GM21526 (cell line): ENCODE data around the gene MRGPRF.

Source experiments
- ATAC-seq: cut with Tn5 transposase; IDR thresholded peaks from one replicate; pipeline ENCODE4 v1.9.1; 2021; ENCODE audit warnings: moderate library complexity; ENCODE audit not compliant: unreplicated experiment, low FRiP score

Gene MRGPRF

GRCh38 chr11:69030301-69030700 lies 17.3 kb upstream of the MRGPRF start:
- ATAC-seq: no peak

GRCh38 chr11:69027704-69028372 lies 14.8 kb upstream of the MRGPRF start:
- ATAC-seq: no peak

GRCh38 chr11:69024509-69024908 lies 11.5 kb upstream of the MRGPRF start:
- no peak for ATAC-seq

- ATAC-seq: no peak
Measured at GRCh38 chr11:69022260-69022659, 9.2 kb upstream of the MRGPRF start.

- ATAC-seq: no peak
Measured at GRCh38 chr11:69018924-69019323, 5.9 kb upstream of the MRGPRF start.

GRCh38 chr11:69017951-69018350 lies 4.9 kb upstream of the MRGPRF start:
- ATAC-seq: no peak

- no peak for ATAC-seq
Measured at GRCh38 chr11:69014898-69015549, 2.0 kb upstream of the MRGPRF start.

- ATAC-seq: no peak
Measured at GRCh38 chr11:69014084-69014851, 1.2 kb upstream of the MRGPRF start.

- no peak for ATAC-seq
Measured at GRCh38 chr11:69012092-69013008, 696 bp downstream of the MRGPRF start.

- ATAC-seq: no peak
Measured at GRCh38 chr11:69011624-69012091, 1.4 kb downstream of the MRGPRF start.

- ATAC-seq: no peak
Measured at GRCh38 chr11:69010964-69011623, 2.0 kb downstream of the MRGPRF start.

- ATAC-seq: no peak
Measured at GRCh38 chr11:69010361-69010891, 2.6 kb downstream of the MRGPRF start.

- ATAC-seq: no peak
Measured at GRCh38 chr11:69009441-69010211, 3.4 kb downstream of the MRGPRF start.

GRCh38 chr11:69008737-69009440 lies 4.2 kb downstream of the MRGPRF start:
- ATAC-seq: no peak

- ATAC-seq: no peak
Measured at GRCh38 chr11:69007975-69008381, 5.1 kb downstream of the MRGPRF start.

GRCh38 chr11:69006816-69007215 lies 6.2 kb downstream of the MRGPRF start:
- no peak for ATAC-seq

GRCh38 chr11:69005631-69006368 lies 7.2 kb downstream of the MRGPRF start:
- no peak for ATAC-seq

GRCh38 chr11:69005183-69005630 lies 7.8 kb downstream of the MRGPRF start:
- no peak for ATAC-seq
